IMR-90 (cell line): Measurements from ENCODE around the gene LGI1. TPM values are rescaled to one million over a fixed set of nuclear protein-coding genes. Genes with fewer than 3 reads are reported as not detected.
A peak's percentile ranks its signal among the peaks of the same experiment; 100 is the strongest.

Experiments
- ATAC-seq: fragments of 200-7000 bp; cut with Tn5 transposase; 2 replicates; pipeline ENCODE4 v1.9.1; 2020; ENCODE audit warnings: low read depth, mild to moderate bottlenecking, moderate library complexity
- BruUV-seq: library from RNA; stranded (reverse); fragments of 400-500 nt; replicated peaks from 2 replicates; lab custom pipeline; 2021; lab: Mats Ljungman, UMichigan
- CTCF ChIA-PET: fragments of 300-600 bp; formaldehyde crosslinking; extraction: SDS; loops from one replicate; lab custom pipeline; 2021; ENCODE audit warnings: antibody characterized with exemption; lab: Yijun Ruan, JAX
- POLR2A ChIA-PET: fragments of 300-600 bp; sonication (Branson Sonifier 250); formaldehyde crosslinking; loops from one replicate; lab custom pipeline; 2022; ENCODE audit warnings: antibody characterized with exemption; ENCODE audit not compliant: unreplicated experiment; lab: Charles Lee
- DNase-seq: peaks from one replicate; pipeline ENCODE4 v3.0.0; 2013
- H2AFZ ChIP-seq: replicated peaks from 2 replicates; pipeline ENCODE3; 2013; ENCODE audit warnings: low read length, mild to moderate bottlenecking; ENCODE audit not compliant: poor library complexity
- H2AK5ac ChIP-seq: 2 replicates; pipeline ENCODE4 v1.6.1; 2013; ENCODE audit warnings: low read depth, low read length, inconsistent platforms
- H2AK9ac ChIP-seq: replicated peaks from 2 replicates; pipeline ENCODE3; 2013; ENCODE audit warnings: mild to moderate bottlenecking, low read depth, low read length, moderate library complexity; ENCODE audit not compliant: poor library complexity
- H2BK120ac ChIP-seq: 2 replicates; pipeline ENCODE4 v1.6.1; 2013; ENCODE audit warnings: low read depth, low read length, inconsistent platforms
- H2BK15ac ChIP-seq: 3 replicates; pipeline ENCODE4 v1.6.1; 2013; ENCODE audit warnings: low read depth, low read length, inconsistent platforms
- H2BK20ac ChIP-seq: 2 replicates; pipeline ENCODE4 v1.6.1; 2013; ENCODE audit warnings: low read depth, mild to moderate bottlenecking, inconsistent platforms, low read length, moderate library complexity
- H2BK5ac ChIP-seq: 2 replicates; pipeline ENCODE4 v1.6.1; 2013; ENCODE audit warnings: mild to moderate bottlenecking, low read depth, low read length, inconsistent platforms; ENCODE audit not compliant: poor library complexity, severe bottlenecking
- H3K14ac ChIP-seq: replicated peaks from 2 replicates; pipeline ENCODE4 v1.6.1; 2013; ENCODE audit warnings: low read depth, low read length, inconsistent platforms
- H3K18ac ChIP-seq: 2 replicates; pipeline ENCODE4 v1.6.1; 2013; ENCODE audit warnings: low read depth, low read length, control low read depth
- H3K23ac ChIP-seq: 2 replicates; pipeline ENCODE4 v1.6.1; 2013; ENCODE audit warnings: low read depth, low read length, inconsistent platforms
- H3K27ac ChIP-seq: 2 replicates; pipeline ENCODE4 v1.5.1; 2013; ENCODE audit warnings: mild to moderate bottlenecking, control low read depth, low read length; ENCODE audit not compliant: insufficient read depth
- H3K27me3 ChIP-seq: 2 replicates; pipeline ENCODE4 v1.6.1; 2013; ENCODE audit warnings: low read length; ENCODE audit not compliant: control insufficient read depth, insufficient read depth
- H3K36me3 ChIP-seq: 2 replicates; pipeline ENCODE4 v1.6.1; 2013; ENCODE audit warnings: low read length, mixed read lengths; ENCODE audit not compliant: control insufficient read depth, insufficient read depth
- H3K4ac ChIP-seq: 2 replicates; pipeline ENCODE4 v1.6.1; 2013; ENCODE audit warnings: low read depth, low read length, inconsistent platforms
- H3K4me1 ChIP-seq: 2 replicates; pipeline ENCODE4 v1.6.1; 2013; ENCODE audit warnings: low read length, mixed read lengths; ENCODE audit not compliant: control insufficient read depth, insufficient read depth
- H3K4me2 ChIP-seq: 2 replicates; pipeline ENCODE4 v1.6.1; 2013; ENCODE audit warnings: low read depth, mild to moderate bottlenecking, control low read depth, low read length, moderate library complexity
- H3K4me3 ChIP-seq: 2 replicates; pipeline ENCODE4 v1.5.1; 2013; ENCODE audit warnings: low read depth, mild to moderate bottlenecking, control low read depth, low read length, moderate library complexity; ENCODE audit not compliant: insufficient read depth
- H3K56ac ChIP-seq: 2 replicates; pipeline ENCODE4 v1.6.1; 2013; ENCODE audit warnings: low read length, inconsistent platforms; ENCODE audit not compliant: insufficient read depth; ENCODE audit errors: extremely low read depth
- H3K79me1 ChIP-seq, 2 experiments: 2 replicates each; pipeline ENCODE4 v1.6.1; 2013; ENCODE audit warnings: low read length in 2 of 2, inconsistent platforms in 1 of 2, low read depth in 1 of 2
- H3K9ac ChIP-seq: 2 replicates; pipeline ENCODE4 v1.6.1; 2013; ENCODE audit warnings: low read depth, low read length, control low read depth
- H3K9me1 ChIP-seq: 2 replicates; pipeline ENCODE4 v1.6.1; 2013; ENCODE audit warnings: low read length, inconsistent platforms; ENCODE audit not compliant: insufficient read depth
- H3K9me3 ChIP-seq: 2 replicates; pipeline ENCODE4 v1.6.1; 2013; ENCODE audit warnings: low read length; ENCODE audit not compliant: control insufficient read depth, insufficient read depth
- H4K20me1 ChIP-seq: 2 replicates; pipeline ENCODE4 v1.6.1; 2013; ENCODE audit warnings: low read length, inconsistent platforms; ENCODE audit not compliant: insufficient read depth
- H4K5ac ChIP-seq: 2 replicates; pipeline ENCODE4 v1.6.1; 2013; ENCODE audit warnings: mild to moderate bottlenecking, low read depth, low read length, control low read depth
- H4K8ac ChIP-seq, 2 experiments: 2 replicates each; pipeline ENCODE4 v1.6.1; 2013; ENCODE audit warnings: low read depth in 2 of 2, low read length in 2 of 2, control low read depth in 1 of 2, inconsistent platforms in 1 of 2
- H4K91ac ChIP-seq: 2 replicates; pipeline ENCODE4 v1.6.1; 2013; ENCODE audit warnings: low read depth, low read length, inconsistent platforms; ENCODE audit not compliant: insufficient read depth
- CHD1 ChIP-seq: IDR thresholded peaks from 2 replicates; pipeline ENCODE4 v1.6.1; 2012; ENCODE audit warnings: low read depth, low read length, improper control_type of control experiment
- CTCF ChIP-seq: conservative IDR thresholded peaks from 2 replicates; pipeline ENCODE4 v1.5.1; 2012; ENCODE audit warnings: mild to moderate bottlenecking, low read depth, low read length, improper control_type of control experiment
- SMC3 ChIP-seq: fragments of 150-350 bp; IDR thresholded peaks from 2 replicates; pipeline ENCODE4 v1.6.1; 2016; ENCODE audit warnings: low read depth, mild to moderate bottlenecking, antibody characterized with exemption, low read length, moderate library complexity
- USF2 ChIP-seq: fragments of 150-350 bp; IDR thresholded peaks from 2 replicates; pipeline ENCODE4 v1.6.1; 2017; ENCODE audit warnings: mild to moderate bottlenecking, antibody characterized with exemption, low read length, low read depth
- WGBS, 2 experiments: methylation state at CpG; one replicate each; pipeline versions ENCODE4 v1.1.5 to v1.1.7; 2013; ENCODE audit warnings: missing lambda C conversion rate in 2 of 2; ENCODE audit not compliant: insufficient read length in 1 of 2; ENCODE audit errors: extremely low coverage in 2 of 2; 5-methylcytosine and 5-hydroxymethylcytosine counted together
- dilution Hi-C: fragments of 300-500 bp; cut with HindIII; formaldehyde crosslinking; loops from one replicate; pipeline ENCODE4 v1.14.3; 2018; ENCODE audit warnings: low sequenced_read_pairs; ENCODE audit not compliant: unreplicated experiment
- in situ Hi-C: fragments of 300-500 bp; cut with MboI; formaldehyde crosslinking; loops from 3 replicates; pipeline ENCODE4 v1.14.3; 2019; ENCODE audit warnings: low sequenced_read_pairs, inconsistent platforms, mixed read lengths
- intact Hi-C: fragments of 100-400 bp; cut with micrococcal nuclease; formaldehyde crosslinking; loops from 2 replicates; pipeline ENCODE4 v1.10.0; 2022
- polyA plus RNA-seq, 3 experiments: library from polyadenylated mRNA; depleted of rRNA; stranded (reverse); fragments of >200 nt; gene quantifications; 2 replicates each; pipeline ENCODE4 v1.2.3, GENCODE V29; 2012; ENCODE audit warnings: low replicate concordance in 1 of 3
- total RNA-seq: library from RNA; depleted of rRNA; stranded (reverse); fragments of >200 nt; gene quantifications from 2 replicates; pipeline ENCODE4 v1.2.3, GENCODE V29; 2012

The LGI1 gene
- total and polyA plus RNA-seq, 2 of the 4 experiments (the other 2 are of a cell fraction), result not detected

GRCh38 chr10:93813507-93814465, 56.0 kb downstream of the LGI1 start:
- H2BK120ac ChIP-seq, result peak overlapping the region; percentile 63; the same call in 1 of the 2 replicates
- ATAC-seq (peak; percentile 60), DNase-seq (peak; percentile 41)
- peak overlapping the region; percentile 27; the same call in 1 of the 2 replicates for H3K4ac ChIP-seq
- no peak overlapping the region for H3K4me3 ChIP-seq
- no TSS peak for BruUV-seq
- H3K4me1 ChIP-seq, result peaks cover 6% of the 10 kb centered on the region
- no peak overlapping the region for H3K9ac ChIP-seq
- peak overlapping the region; percentile 49; the same call in 1 of the 2 replicates for H3K18ac ChIP-seq
- no peak overlapping the region for H3K14ac ChIP-seq
- H3K9me3 ChIP-seq, result no peaks in the 10 kb centered on the region
- WGBS, 2 experiments, result 0% methylated on average over 1 of the region's 8 CpGs; no CpG with 5 or more reads in 1 of the 2 experiments
- H2AK5ac ChIP-seq, result no peak overlapping the region
- peaks cover 13% of the 10 kb centered on the region for H3K27me3 ChIP-seq
- no peaks in the 10 kb centered on the region for H4K20me1 ChIP-seq
- H3K23ac ChIP-seq, result no peak overlapping the region; the same call in 1 of the 2 replicates
- no peak overlapping the region for H3K56ac ChIP-seq
- TF ChIP-seq SMC3, result peak; percentile 23; the same call in 1 of the 2 replicates
- no peak for TF ChIP-seq CHD1
- peak; percentile 42 for TF ChIP-seq CTCF
- TF ChIP-seq USF2, result peak; percentile 31; the same call in 1 of the 2 replicates
- peak overlapping the region; percentile 35 for H2BK20ac ChIP-seq
- no peak overlapping the region; a peak in 1 of 4 replicates for H4K8ac ChIP-seq
- H3K79me1 ChIP-seq, result no peaks in the 10 kb centered on the region
- no peak overlapping the region; the same call in 2 of the 3 replicates for H2BK15ac ChIP-seq
- in situ Hi-C loops, result no loop called here
- peak overlapping the region; percentile 36; the same call in 1 of the 2 replicates for H3K4me2 ChIP-seq
- H2AFZ ChIP-seq, result peak overlapping the region; percentile 17
- dilution Hi-C loops, result no loop called here
- no peak overlapping the region for H3K27ac ChIP-seq
- intact Hi-C loops, result no loop called here
- no peak overlapping the region for H2AK9ac ChIP-seq
- H4K5ac ChIP-seq, result no peak overlapping the region
- POLR2A ChIA-PET, result no interaction called here
- no peaks in the 10 kb centered on the region for H3K36me3 ChIP-seq
- CTCF ChIA-PET, result no interaction called here
- H3K9me1 ChIP-seq, result peaks cover 3% of the 10 kb centered on the region
- H4K91ac ChIP-seq, result peak overlapping the region; percentile 33; the same call in 1 of the 2 replicates
- H2BK5ac ChIP-seq, result no peak overlapping the region
